Pancreas (tissue), 10 donors: ENCODE measurements around the gene FOXL1. TPM values are rescaled to one million over a fixed set of nuclear protein-coding genes. Genes with fewer than 3 reads are reported as not detected.

Experiments
- ATAC-seq, 4 donors: fragments of 200-7000 bp; cut with Tn5 transposase; one replicate each; pipeline versions ENCODE4 v1.8.0 to v1.9.1; 2020; ENCODE audit warnings: mild to moderate bottlenecking in 4 of 4, moderate library complexity in 4 of 4
- DNase-seq, 6 donors: peaks; one replicate each; pipeline ENCODE4 v3.0.0-alpha.2; 2020
- FAIRE-seq: peaks from 2 replicates; lab custom pipeline; 2012; peaks lifted over from hg19 to GRCh38; lab: Jason Lieb, UNC
- H3K27ac ChIP-seq, 4 donors: fragments of 200-600 bp; sonication (generic); 1 replicate in 3 of 4; 2 replicates in 1 of 4; pipeline versions ENCODE4 v1.5.0 to v1.8.0; 2020
- H3K27me3 ChIP-seq, 4 donors: fragments of 200-600 bp; one replicate each; pipeline ENCODE4 v1.8.0; 2021
- H3K36me3 ChIP-seq, 3 donors: fragments of 200-600 bp; sonication (generic) in 1 of 3; one replicate each; pipeline versions ENCODE4 v1.5.0 to v1.8.0; 2020 to 2021
- H3K4me1 ChIP-seq, 3 donors: fragments of 200-600 bp; one replicate each; pipeline ENCODE4 v1.8.0; 2021
- H3K4me3 ChIP-seq, 4 donors: fragments of 200-600 bp; sonication (generic) in 2 of 4; one replicate each; pipeline versions ENCODE4 v1.5.0 to v1.8.0; 2020 to 2021
- H3K9me3 ChIP-seq, 4 donors: fragments of 200-600 bp; one replicate each; pipeline ENCODE4 v1.8.0; 2021
- CTCF ChIP-seq, 4 donors: fragments of 200-600 bp; sonication (generic) in 3 of 4; IDR thresholded peaks; one replicate each; pipeline versions ENCODE4 v1.5.0 to v1.8.0; 2021; ENCODE audit warnings: antibody characterized with exemption in 4 of 4
- WGBS, 2 donors: extraction: QIAGEN DNeasy Blood & Tissue Kit; methylation state at CpG; one replicate each; pipeline ENCODE4 v1.1.7; 2013; 5-methylcytosine and 5-hydroxymethylcytosine counted together
- intact Hi-C, 3 donors: fragments of 100-400 bp; cut with DNase I; formaldehyde crosslinking; loops; one replicate each; pipeline versions ENCODE4 v1.11.1 to v1.14.2; 2022
- polyA plus RNA-seq, 2 donors: library from polyadenylated mRNA; stranded (reverse); fragments of 200-250 nt; gene quantifications; one replicate each; pipeline ENCODE4 v1.2.3, GENCODE V29; 2013
- total RNA-seq, 6 donors: library from RNA; stranded (reverse); fragmentation: NEBNext Ultra II Directional in 4 of 6; extraction: Animal tissue kit (Norgen Biotek cat#: 25700) in 4 of 6; gene quantifications; one replicate each; pipeline versions ENCODE4 v1.2.1 to v1.2.4, GENCODE V29; 2021 to 2023
- donor health status: healthy with polysubstance abuse.
- donor health status: DM: no; HTN: no; CAD: no; lungs with moderate emphysema.
- donor health status: DM: no; HTN: no; CAD: no.
- donor health status: control.
- donor health status: control.
- donor health status: Bipolar disorder and iron deficiency.
- donor health status: DM: yes; HTN: yes; CAD: no.
- donor health status: DM: no; HTN: no; CAD: no.
- donor health status: DM: no; HTN: no; CAD: no.
- donor health status: DM: yes; HTN: yes; CAD: no.

The FOXL1 gene
- total and polyA plus RNA-seq, 8 donors = 0.06 to 0.18 (median 0.08) TPM; not detected in 2

- Histone ChIP-seq H3K9me3 (no peaks in the 10 kb centered on the region), H3K4me3 (peak overlapping the region in 1 of 4 donors; percentile 12), H3K27ac (no peak overlapping the region), H3K27me3 (peaks cover 0 to 41% (median 8%) of the 10 kb centered on the region in 4 donors), H3K36me3 (no peaks in the 10 kb centered on the region), H3K4me1 (peaks cover 0 to 7% (median 0%) of the 10 kb centered on the region in 3 donors)
- no peak for TF ChIP-seq CTCF (IDR thresholded peaks at IDR 0.05)
- DNase-seq (no peak), ATAC-seq (no peak), FAIRE-seq (no peak)
- 5 to 6% methylated on average over 50 to 69 of the region's 69 CpGs for WGBS, 2 donors
- intact Hi-C loops = loop anchor here in 2 of 3 donors (10.0 kb wide), 2 partner anchors 476 to 496 kb away; no protein-coding TSS in a partner anchor
Measured at GRCh38 chr16:86578611-86579267, 390 bp downstream of the FOXL1 start.

GRCh38 chr16:86579268-86580062 lies 1.1 kb downstream of the FOXL1 start:
- no peak overlapping the region for H3K27ac ChIP-seq
- WGBS, 2 donors = 4 to 6% methylated on average over 41 to 69 of the region's 69 CpGs
- peak overlapping the region in 1 of 4 donors; percentile 12 for H3K4me3 ChIP-seq
- FAIRE-seq (no peak), ATAC-seq (no peak), DNase-seq (no peak)
- no peak for TF ChIP-seq CTCF (IDR thresholded peaks at IDR 0.05)
- H3K4me1 ChIP-seq = peaks cover 0 to 7% (median 0%) of the 10 kb centered on the region in 3 donors
- H3K27me3 ChIP-seq = peaks cover 0 to 41% (median 8%) of the 10 kb centered on the region in 4 donors
- no peaks in the 10 kb centered on the region for H3K9me3 ChIP-seq
- H3K36me3 ChIP-seq = no peaks in the 10 kb centered on the region
- intact Hi-C loops = loop anchor here in 2 of 3 donors (10.0 kb wide), 2 partner anchors 475 to 495 kb away; no protein-coding TSS in a partner anchor

GRCh38 chr16:86580063-86580790 lies 1.9 kb downstream of the FOXL1 start:
- no peak for DNase-seq
- no peak for FAIRE-seq
- no peak for TF ChIP-seq CTCF (IDR thresholded peaks at IDR 0.05)
- H3K4me3 ChIP-seq = no peak overlapping the region
- no peaks in the 10 kb centered on the region for H3K9me3 ChIP-seq
- H3K27me3 ChIP-seq = peaks cover 0 to 41% (median 8%) of the 10 kb centered on the region in 4 donors
- H3K36me3 ChIP-seq = no peaks in the 10 kb centered on the region
- WGBS, 2 donors = 26 to 30% methylated on average over 19 of the region's 19 CpGs
- H3K27ac ChIP-seq = no peak overlapping the region
- intact Hi-C loops = no loop called here
- ATAC-seq = no peak
- H3K4me1 ChIP-seq = peaks cover 0 to 7% (median 0%) of the 10 kb centered on the region in 3 donors

GRCh38 chr16:86580791-86581170 lies 2.4 kb downstream of the FOXL1 start:
- peaks cover 0 to 41% (median 8%) of the 10 kb centered on the region in 4 donors for H3K27me3 ChIP-seq
- intact Hi-C loops = no loop called here
- H3K36me3 ChIP-seq = no peaks in the 10 kb centered on the region
- H3K4me3 ChIP-seq = no peak overlapping the region
- WGBS, 2 donors = 65% methylated on average over 9 of the region's 9 CpGs
- no peak for FAIRE-seq
- H3K9me3 ChIP-seq = no peaks in the 10 kb centered on the region
- no peak for TF ChIP-seq CTCF (IDR thresholded peaks at IDR 0.05)
- H3K27ac ChIP-seq = no peak overlapping the region
- peaks cover 0 to 7% (median 0%) of the 10 kb centered on the region in 3 donors for H3K4me1 ChIP-seq
- no peak for DNase-seq
- no peak for ATAC-seq
